ENCODE data around the gene CCDC12.
A peak's percentile ranks its signal among the peaks of the same experiment; 100 is the strongest.

The CCDC12 gene

GRCh38 chr3:46903341-46904302 lies 72.9 kb downstream of the CCDC12 start:
- no peaks in the 10 kb centered on the region for H3K9me3 ChIP-seq
- DNase-seq: peak; percentile 16 to 65
- TF ChIP-seq CTCF (IDR thresholded peaks at IDR 0.05): no peak
- intact Hi-C loops (cut with DNase I; ENCODE audit: low total_unique reads): no loop called here
- peaks cover 0 to 4% (median 0%) of the 10 kb centered on the region in 3 donors for H3K36me3 ChIP-seq
- H3K27ac ChIP-seq: no peak overlapping the region
- no peak overlapping the region for H3K4me3 ChIP-seq
- no peaks in the 10 kb centered on the region for H3K27me3 ChIP-seq
- peaks cover 0 to 42% (median 30%) of the 10 kb centered on the region in 4 donors for H3K4me1 ChIP-seq

DNA sequence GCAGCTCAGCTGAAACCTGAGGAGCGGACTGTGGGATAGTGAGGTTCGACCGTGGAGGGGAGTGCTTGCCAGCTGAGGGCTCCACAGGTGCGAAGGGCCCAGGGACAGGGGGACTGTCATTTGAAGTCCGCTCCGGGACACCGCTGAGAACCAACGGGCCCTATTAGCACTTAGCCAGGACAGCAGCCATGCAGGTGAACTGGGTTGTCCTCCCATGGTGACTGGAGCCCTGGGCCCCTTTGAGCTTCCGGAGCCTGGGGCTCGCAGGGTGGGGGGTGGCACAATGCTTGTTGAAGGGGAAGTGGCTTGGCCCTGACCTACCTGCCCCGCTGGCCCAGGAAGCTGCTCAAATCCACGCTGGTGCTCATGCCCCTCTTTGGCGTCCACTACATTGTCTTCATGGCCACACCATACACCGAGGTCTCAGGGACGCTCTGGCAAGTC lies 74.3 kb downstream of the CCDC12 start:
- Histone ChIP-seq H3K9me3 (no peaks in the 10 kb centered on the region), H3K27me3 (no peaks in the 10 kb centered on the region), H3K27ac (no peak overlapping the region), H3K36me3 (peaks cover 0 to 4% (median 0%) of the 10 kb centered on the region in 3 donors), H3K4me1 (peaks cover 0 to 38% (median 28%) of the 10 kb centered on the region in 4 donors), H3K4me3 (no peak overlapping the region)
- peak in 1 of 2 donors; percentile 48 for DNase-seq
- TF ChIP-seq CTCF (IDR thresholded peaks at IDR 0.05): no peak
- intact Hi-C loops (cut with DNase I; ENCODE audit: low total_unique reads): no loop called here

GRCh38 chr3:46901591-46902187 lies 74.9 kb downstream of the CCDC12 start:
- Histone ChIP-seq H3K36me3 (peaks cover 0 to 4% (median 0%) of the 10 kb centered on the region in 3 donors), H3K9me3 (no peaks in the 10 kb centered on the region), H3K4me3 (no peak overlapping the region), H3K27ac (no peak overlapping the region), H3K27me3 (no peaks in the 10 kb centered on the region), H3K4me1 (peaks cover 0 to 34% (median 27%) of the 10 kb centered on the region in 4 donors)
- no peak for TF ChIP-seq CTCF (IDR thresholded peaks at IDR 0.05)
- DNase-seq: peak in 1 of 2 donors; percentile 63
- intact Hi-C loops (cut with DNase I; ENCODE audit: low total_unique reads): no loop called here

DNA sequence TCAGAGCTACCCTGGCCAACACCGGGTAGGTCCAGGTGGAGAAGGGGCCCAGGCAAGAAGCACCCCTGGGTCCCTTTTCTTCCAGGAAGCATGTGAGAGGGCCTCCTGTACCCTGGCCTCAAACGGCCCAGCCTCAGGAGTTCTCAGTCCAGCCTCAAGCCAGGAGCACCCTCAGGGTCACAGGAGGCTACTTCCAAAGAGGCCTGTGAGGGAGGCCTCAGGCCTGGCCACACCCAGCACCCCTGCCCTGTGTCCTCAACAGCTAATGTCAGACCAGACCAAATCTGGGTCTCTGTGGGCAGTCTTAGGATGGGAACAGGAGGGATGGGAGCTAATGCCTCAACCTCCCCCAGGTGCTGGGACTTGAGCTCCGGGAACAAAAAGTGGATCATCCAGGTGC lies 75.5 kb downstream of the CCDC12 start:
- no peak for DNase-seq

GRCh38 chr3:46900356-46900755 lies 76.2 kb downstream of the CCDC12 start:
- intact Hi-C loops (cut with DNase I; ENCODE audit: low total_unique reads): no loop called here
- DNase-seq: no peak
- no peak overlapping the region for H3K4me3 ChIP-seq

More for the DNA sequence above, 75.5 kb downstream of the CCDC12 start:
- Histone ChIP-seq H3K27ac (no peak overlapping the region), H3K4me1 (peaks cover 0 to 31% (median 27%) of the 10 kb centered on the region in 4 donors), H3K4me3 (no peak overlapping the region), H3K9me3 (no peaks in the 10 kb centered on the region), H3K27me3 (no peaks in the 10 kb centered on the region), H3K36me3 (peaks cover 0 to 4% (median 0%) of the 10 kb centered on the region in 3 donors)
- intact Hi-C loops (cut with DNase I; ENCODE audit: low total_unique reads): no loop called here
- no peak for TF ChIP-seq CTCF (IDR thresholded peaks at IDR 0.05)

More at GRCh38 chr3:46900356-46900755, 76.2 kb downstream of the CCDC12 start:
- H3K36me3 ChIP-seq: peaks cover 0 to 4% (median 0%) of the 10 kb centered on the region in 3 donors
- no peaks in the 10 kb centered on the region for H3K9me3 ChIP-seq
- peaks cover 0 to 31% (median 27%) of the 10 kb centered on the region in 4 donors for H3K4me1 ChIP-seq
- peak overlapping the region; percentile 14 to 39 for H3K27ac ChIP-seq
- TF ChIP-seq CTCF (IDR thresholded peaks at IDR 0.05): no peak
- no peaks in the 10 kb centered on the region for H3K27me3 ChIP-seq

All from tibial artery (tissue), 4 donors.